Thyroid gland (tissue), 4 donors: ENCODE results near the gene ZNF133.

Experiments used
- CTCF ChIP-seq, 6 experiments: fragments of 200-600 bp in 3 of 6; fragments of 450-650 bp in 3 of 6; sonication (generic) in 3 of 6; IDR thresholded peaks; one replicate each; pipeline ENCODE4 v1.5.1; 2016 to 2019; ENCODE audit warnings: antibody characterized with exemption in 6 of 6, mild to moderate bottlenecking in 2 of 6, inconsistent platforms in 1 of 6, moderate library complexity in 1 of 6
- POLR2A ChIP-seq, 2 donors: fragments of 450-650 bp; IDR thresholded peaks; one replicate each; pipeline ENCODE4 v1.6.1; 2017; ENCODE audit warnings: antibody characterized with exemption in 2 of 2, mild to moderate bottlenecking in 2 of 2, moderate library complexity in 1 of 2

- TF ChIP-seq CTCF (IDR thresholded peaks at IDR 0.05), result no peak
- no peak for TF ChIP-seq POLR2A (IDR thresholded peaks at IDR 0.05)
Observed at GRCh38 chr20:18254615-18255014, 33.7 kb upstream of the ZNF133 start.
